Transverse colon (tissue), 4 donors: Measurements from ENCODE around the gene SARS1.
"Not testable (repeated sequence)": the region's sequence is repeated elsewhere in the genome, so short reads cannot be mapped to it uniquely, and the experiment has no call there.

Experiments used
- EP300 ChIP-seq: sonication (generic); formaldehyde crosslinking; IDR thresholded peaks from one replicate; pipeline ENCODE4 v1.6.1; 2017; ENCODE audit warnings: antibody characterized with exemption, low read depth
- POLR2A ChIP-seq: fragments of 450-650 bp; IDR thresholded peaks from one replicate; pipeline ENCODE4 v1.6.1; 2016; ENCODE audit warnings: antibody characterized with exemption, mild to moderate bottlenecking, moderate library complexity
- POLR2AphosphoS5 ChIP-seq, 3 donors: sonication (generic); formaldehyde crosslinking; IDR thresholded peaks; one replicate each; pipeline ENCODE4 v1.6.1; 2016; ENCODE audit warnings: antibody characterized with exemption in 3 of 3
- TF ChIP-seq, protein P1 (sequence below), 5 experiments: fragments of 200-600 bp in 3 of 5; fragments of 450-650 bp in 2 of 5; sonication (generic) in 3 of 5; IDR thresholded peaks; 1 replicate in 2 of 5; 2 replicates in 3 of 5; pipeline ENCODE4 v1.5.1; 2016 to 2017; ENCODE audit warnings: antibody characterized with exemption in 5 of 5, inconsistent platforms in 3 of 5, mild to moderate bottlenecking in 2 of 5, moderate library complexity in 1 of 5

- TF ChIP-seq, protein P1, sequence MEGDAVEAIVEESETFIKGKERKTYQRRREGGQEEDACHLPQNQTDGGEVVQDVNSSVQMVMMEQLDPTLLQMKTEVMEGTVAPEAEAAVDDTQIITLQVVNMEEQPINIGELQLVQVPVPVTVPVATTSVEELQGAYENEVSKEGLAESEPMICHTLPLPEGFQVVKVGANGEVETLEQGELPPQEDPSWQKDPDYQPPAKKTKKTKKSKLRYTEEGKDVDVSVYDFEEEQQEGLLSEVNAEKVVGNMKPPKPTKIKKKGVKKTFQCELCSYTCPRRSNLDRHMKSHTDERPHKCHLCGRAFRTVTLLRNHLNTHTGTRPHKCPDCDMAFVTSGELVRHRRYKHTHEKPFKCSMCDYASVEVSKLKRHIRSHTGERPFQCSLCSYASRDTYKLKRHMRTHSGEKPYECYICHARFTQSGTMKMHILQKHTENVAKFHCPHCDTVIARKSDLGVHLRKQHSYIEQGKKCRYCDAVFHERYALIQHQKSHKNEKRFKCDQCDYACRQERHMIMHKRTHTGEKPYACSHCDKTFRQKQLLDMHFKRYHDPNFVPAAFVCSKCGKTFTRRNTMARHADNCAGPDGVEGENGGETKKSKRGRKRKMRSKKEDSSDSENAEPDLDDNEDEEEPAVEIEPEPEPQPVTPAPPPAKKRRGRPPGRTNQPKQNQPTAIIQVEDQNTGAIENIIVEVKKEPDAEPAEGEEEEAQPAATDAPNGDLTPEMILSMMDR (IDR thresholded peaks at IDR 0.05): not testable (repeated sequence)
- not testable (repeated sequence) for TF ChIP-seq EP300; POLR2A; POLR2AphosphoS5 (IDR thresholded peaks at IDR 0.05)
Observed at GRCh38 chr1:109221201-109221600, 7.5 kb downstream of the SARS1 start.
